ENCODE results near the gene MIPEP.
"Not testable (repeated sequence)": the region's sequence is repeated elsewhere in the genome, so short reads cannot be mapped to it uniquely, and the experiment has no call there.

Gene MIPEP

DNA sequence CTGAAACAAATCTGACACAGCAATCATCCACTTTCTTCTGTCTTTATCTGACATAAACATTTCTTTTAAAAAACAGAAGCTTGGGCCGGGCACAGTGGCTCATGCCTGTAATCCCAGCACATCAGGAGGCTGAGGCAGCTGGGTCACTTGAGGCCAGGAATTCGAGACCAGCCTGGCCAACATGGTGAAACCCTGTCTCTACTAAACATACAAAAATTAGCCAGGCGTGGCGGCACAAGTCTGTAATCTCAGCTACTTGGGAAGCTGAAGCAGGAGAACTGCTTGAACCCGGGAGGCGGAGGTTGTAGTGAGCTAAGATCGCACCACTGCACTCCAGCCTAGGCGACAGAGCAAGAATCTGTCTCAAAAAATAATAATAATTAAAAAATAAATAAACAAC lies 127.4 kb downstream of the MIPEP start:
- not testable (repeated sequence) for H3K27ac Mint-ChIP-seq; H3K4me1 Mint-ChIP-seq (ENCODE audit: low read depth); H3K36me3 Mint-ChIP-seq (ENCODE audit: low read depth); H3K4me3 Mint-ChIP-seq; H3K27me3 Mint-ChIP-seq (ENCODE audit: low read depth); H3K9me3 Mint-ChIP-seq; DNase-seq (ENCODE audit: low spot score)

DNA sequence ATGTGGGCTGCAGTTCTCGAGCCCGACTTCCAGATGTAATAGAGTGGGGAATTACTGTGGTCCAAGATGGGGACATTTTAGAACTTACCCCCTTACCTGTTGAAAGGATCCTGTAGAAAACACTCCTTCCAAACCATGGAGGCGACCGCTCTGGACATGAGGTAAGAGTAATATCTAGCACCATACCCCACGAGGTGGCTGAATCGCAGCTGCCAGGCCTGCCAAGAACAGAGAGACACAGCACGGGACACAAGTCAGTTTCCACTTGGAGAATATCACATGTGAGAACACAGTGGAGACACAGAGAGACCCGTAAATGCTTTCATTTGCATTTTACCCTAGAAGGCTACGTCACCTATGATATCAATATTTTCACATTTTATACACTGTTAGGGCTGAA lies 129.2 kb downstream of the MIPEP start:
- Mint-ChIP-seq H3K4me1 (ENCODE audit: low read depth) (no peaks in the 10 kb centered on the region), H3K36me3 (ENCODE audit: low read depth) (no peaks in the 10 kb centered on the region), H3K27ac (no peak overlapping the region)

DNA sequence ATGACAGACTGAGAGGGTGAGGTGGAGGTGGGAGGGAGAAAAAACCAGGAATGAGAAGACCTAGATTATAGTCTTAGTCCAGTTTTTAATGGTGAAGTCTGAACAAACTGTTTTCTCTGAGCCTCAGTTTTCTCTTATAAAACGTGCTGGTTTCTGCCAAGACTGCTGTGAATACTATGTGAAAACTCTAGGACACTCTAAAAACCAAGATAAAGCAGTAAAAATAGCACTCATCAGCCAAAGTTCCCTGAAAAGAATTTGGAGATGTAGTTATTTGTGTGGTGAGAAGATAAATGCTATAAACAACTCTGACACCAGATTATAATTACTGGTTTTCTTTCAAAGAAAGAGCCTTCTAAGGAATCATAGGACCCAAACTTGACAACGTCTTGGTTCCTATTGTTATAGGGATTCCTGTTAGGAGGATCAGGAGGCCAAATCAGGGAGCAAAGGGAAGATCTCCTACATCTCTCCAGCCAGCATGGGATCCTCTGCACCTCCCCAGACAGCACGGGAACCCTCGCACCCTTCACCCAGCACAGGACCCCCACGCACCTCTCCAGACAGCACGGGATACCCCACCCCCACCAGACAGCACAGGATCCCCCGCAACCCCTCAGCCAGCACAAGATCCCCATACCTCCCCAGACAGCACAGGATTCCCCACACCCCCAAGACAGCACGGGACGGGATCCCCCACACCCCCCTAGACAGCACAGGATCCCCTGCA lies 130.2 kb downstream of the MIPEP start:
- no peaks in the 10 kb centered on the region for H3K9me3 Mint-ChIP-seq
- H3K36me3 Mint-ChIP-seq (ENCODE audit: low read depth): no peaks in the 10 kb centered on the region
- DNase-seq (ENCODE audit: low spot score): no peak
- peaks cover 5% of the 10 kb centered on the region for H3K4me1 Mint-ChIP-seq (ENCODE audit: low read depth)
- H3K27ac Mint-ChIP-seq: no peak overlapping the region
- peaks cover 4% of the 10 kb centered on the region for H3K27me3 Mint-ChIP-seq (ENCODE audit: low read depth)
- no peak overlapping the region for H3K4me3 Mint-ChIP-seq

More for the DNA sequence above, 129.2 kb downstream of the MIPEP start:
- Mint-ChIP-seq H3K4me3 (no peak overlapping the region), H3K9me3 (no peaks in the 10 kb centered on the region), H3K27me3 (ENCODE audit: low read depth) (peaks cover under 1% of the 10 kb centered on the region)
- no peak for DNase-seq (ENCODE audit: low spot score)

DNA sequence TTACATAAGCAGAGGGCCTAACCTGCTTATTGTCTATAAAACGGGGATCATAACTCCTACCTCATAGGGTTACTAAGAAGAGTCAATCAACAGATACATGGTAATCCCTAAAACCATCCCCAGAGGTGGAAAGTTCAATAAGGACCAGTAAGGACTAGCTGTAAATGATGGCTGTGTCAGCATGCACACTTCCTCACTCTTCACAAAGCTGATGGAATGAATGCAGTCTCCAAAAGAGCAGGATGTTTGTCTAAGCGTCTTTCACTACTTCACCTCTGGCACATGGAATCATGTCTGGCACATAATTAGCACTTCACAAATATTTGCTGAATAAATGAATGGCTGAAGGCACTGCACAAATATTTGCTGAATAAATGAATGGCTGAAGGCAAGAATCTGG lies 134.2 kb downstream of the MIPEP start:
- peaks cover 31% of the 10 kb centered on the region for H3K4me1 Mint-ChIP-seq (ENCODE audit: low read depth)
- no peak overlapping the region for H3K4me3 Mint-ChIP-seq
- H3K27ac Mint-ChIP-seq: no peak overlapping the region
- H3K36me3 Mint-ChIP-seq (ENCODE audit: low read depth): peaks cover 3% of the 10 kb centered on the region
- DNase-seq (ENCODE audit: low spot score): no peak
- no peaks in the 10 kb centered on the region for H3K9me3 Mint-ChIP-seq
- H3K27me3 Mint-ChIP-seq (ENCODE audit: low read depth): peaks cover 4% of the 10 kb centered on the region

DNA sequence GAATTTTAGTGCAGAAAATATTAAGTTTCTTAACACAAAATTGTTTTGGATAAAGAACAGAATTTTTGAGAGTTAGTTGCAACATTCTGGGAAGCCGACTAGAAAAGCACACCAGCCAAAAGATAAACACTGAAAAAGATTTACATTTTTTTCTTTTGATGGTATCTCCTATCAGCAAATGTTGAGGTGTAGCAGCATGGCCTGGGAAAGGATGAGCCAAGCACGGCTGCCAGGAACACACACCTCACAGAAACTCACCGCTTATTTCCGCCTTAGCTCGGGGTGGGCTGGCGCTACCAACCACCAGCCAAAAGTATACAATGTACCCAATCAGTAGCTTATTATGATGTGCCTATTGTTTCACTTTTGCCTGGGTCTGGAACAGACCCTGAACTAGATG lies 134.7 kb downstream of the MIPEP start:
- Mint-ChIP-seq H3K36me3 (ENCODE audit: low read depth) (peaks cover 3% of the 10 kb centered on the region), H3K27ac (no peak overlapping the region), H3K9me3 (no peaks in the 10 kb centered on the region), H3K4me1 (ENCODE audit: low read depth) (peaks cover 31% of the 10 kb centered on the region), H3K27me3 (ENCODE audit: low read depth) (peaks cover 4% of the 10 kb centered on the region), H3K4me3 (no peak overlapping the region)
- no peak for DNase-seq (ENCODE audit: low spot score)

DNA sequence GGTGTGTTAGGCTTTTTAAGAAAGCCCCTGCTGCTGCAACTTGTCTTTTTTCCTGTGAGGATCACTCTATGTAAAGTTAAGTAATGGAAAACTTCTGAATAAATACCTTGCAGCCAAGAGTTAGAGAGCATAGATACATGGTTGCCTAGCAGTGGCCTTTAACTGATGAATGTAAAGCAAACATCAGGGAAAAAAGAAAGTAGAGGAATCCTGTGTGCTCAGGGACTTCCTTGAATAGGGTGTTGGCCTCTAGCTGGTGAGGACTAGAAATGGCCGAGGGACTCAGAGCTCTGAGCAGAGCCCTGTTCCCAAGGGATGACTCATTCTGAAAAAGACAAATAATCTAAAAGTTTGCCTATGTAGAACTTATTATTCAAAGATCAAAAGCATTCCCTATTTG lies 135.7 kb downstream of the MIPEP start:
- Mint-ChIP-seq H3K4me1 (ENCODE audit: low read depth) (peaks cover 31% of the 10 kb centered on the region), H3K27me3 (ENCODE audit: low read depth) (peaks cover 4% of the 10 kb centered on the region), H3K36me3 (ENCODE audit: low read depth) (peaks cover 3% of the 10 kb centered on the region), H3K4me3 (no peak overlapping the region), H3K27ac (no peak overlapping the region), H3K9me3 (no peaks in the 10 kb centered on the region)
- no peak for DNase-seq (ENCODE audit: low spot score)

DNA sequence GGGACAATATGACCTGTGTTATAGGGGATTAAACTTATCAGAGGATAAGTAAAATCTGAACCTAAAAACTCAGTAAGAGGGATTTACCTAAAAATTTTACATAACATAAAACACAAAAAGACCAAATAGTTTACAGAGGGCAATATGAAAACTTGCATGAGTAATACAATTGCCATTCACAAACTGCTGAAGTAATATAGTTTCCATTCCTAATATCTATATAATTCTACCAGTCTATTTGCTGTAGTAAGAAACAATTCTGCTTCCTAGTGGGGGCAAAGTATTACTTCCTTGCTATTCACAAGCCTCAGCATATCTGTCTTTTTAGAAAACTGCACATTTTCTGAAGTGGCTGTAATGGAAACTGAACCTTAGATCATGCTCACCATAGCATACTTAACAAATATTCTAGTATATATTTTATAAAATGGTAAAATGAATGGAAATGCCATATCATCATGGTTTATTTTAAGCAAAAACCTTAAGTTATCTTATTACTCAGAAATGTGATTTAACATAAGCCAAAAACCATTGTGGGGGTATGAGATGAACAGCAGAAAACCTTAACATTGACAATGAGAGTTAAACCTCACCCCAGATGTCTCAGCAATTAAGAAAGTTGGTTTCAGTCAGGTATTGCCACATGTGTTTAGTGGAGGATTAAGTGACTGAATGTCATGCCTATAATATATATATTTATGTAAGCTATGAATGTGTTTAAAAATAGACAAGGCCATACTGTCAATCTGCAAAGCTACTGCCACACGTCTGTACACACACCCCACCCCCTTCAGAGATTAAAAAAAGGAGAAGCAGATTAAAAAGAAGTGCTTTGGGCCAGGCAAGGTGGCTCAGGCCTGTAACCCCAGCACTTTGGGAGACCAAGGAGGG lies 136.8 kb downstream of the MIPEP start:
- peaks cover 3% of the 10 kb centered on the region for H3K36me3 Mint-ChIP-seq (ENCODE audit: low read depth)
- H3K27me3 Mint-ChIP-seq (ENCODE audit: low read depth): peaks cover 7% of the 10 kb centered on the region

DNA sequence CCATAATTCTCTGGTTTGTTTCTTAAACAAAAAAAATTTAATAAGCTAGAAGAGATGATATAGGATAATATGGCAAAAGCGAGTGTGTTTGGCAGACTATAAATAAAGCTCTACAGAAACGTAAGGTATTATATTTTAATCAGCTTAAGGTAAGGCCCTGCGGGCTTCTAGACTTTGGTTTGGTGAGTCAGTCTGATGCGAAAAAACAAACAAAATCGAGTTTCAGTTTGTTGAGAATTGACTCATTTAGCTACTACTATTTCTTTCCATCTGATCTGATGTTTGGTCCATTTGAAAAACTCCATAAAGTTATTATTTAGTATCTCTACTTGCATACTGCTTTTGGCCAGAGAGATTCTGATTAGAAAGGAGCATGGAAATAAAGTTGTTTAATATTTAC lies 138.0 kb downstream of the MIPEP start:
- H3K36me3 Mint-ChIP-seq (ENCODE audit: low read depth): peaks cover 4% of the 10 kb centered on the region
- peaks cover 12% of the 10 kb centered on the region for H3K27me3 Mint-ChIP-seq (ENCODE audit: low read depth)
- no peaks in the 10 kb centered on the region for H3K9me3 Mint-ChIP-seq
- H3K27ac Mint-ChIP-seq: peak overlapping the region; percentile 38
- peaks cover 31% of the 10 kb centered on the region for H3K4me1 Mint-ChIP-seq (ENCODE audit: low read depth)
- peak overlapping the region; percentile 47 for H3K4me3 Mint-ChIP-seq
- no peak for DNase-seq (ENCODE audit: low spot score)

More for the DNA sequence above, 136.8 kb downstream of the MIPEP start:
- no peak overlapping the region for H3K27ac Mint-ChIP-seq
- H3K4me3 Mint-ChIP-seq: no peak overlapping the region
- H3K4me1 Mint-ChIP-seq (ENCODE audit: low read depth): peaks cover 31% of the 10 kb centered on the region
- no peak for DNase-seq (ENCODE audit: low spot score)
- H3K9me3 Mint-ChIP-seq: no peaks in the 10 kb centered on the region

DNA sequence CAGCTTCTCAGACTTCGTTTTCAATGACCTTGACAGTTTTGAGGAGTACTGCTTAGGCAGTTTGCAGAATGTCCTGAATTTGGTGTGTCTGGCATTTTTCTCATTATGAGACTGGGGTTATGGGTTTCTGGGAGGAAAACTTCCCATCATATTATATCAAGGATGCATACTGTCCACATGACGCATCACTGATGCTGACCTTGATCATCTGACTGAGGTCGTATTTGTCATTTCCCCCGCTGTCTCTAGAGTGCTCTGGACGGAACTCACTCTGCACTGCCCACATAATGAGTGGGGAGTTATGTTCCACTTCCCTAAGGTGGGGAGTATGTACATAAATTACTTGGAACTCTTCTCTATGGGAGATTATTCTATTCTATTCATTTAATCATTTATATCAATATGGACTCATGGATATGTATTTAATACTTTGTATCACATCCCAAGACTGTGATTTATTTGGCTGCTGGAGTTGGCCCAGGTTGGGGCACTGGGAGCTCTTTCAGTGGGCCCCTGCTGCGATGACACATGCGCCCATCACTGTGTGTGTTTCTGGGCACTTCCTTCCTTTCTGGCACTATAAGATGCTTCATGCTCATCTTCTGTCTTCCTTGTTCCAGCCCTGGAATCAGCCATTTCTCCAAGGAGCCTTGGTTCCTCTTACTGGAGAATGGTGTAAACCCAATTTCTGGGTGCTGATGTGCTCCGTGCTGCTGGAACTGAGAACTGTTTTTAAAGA lies 138.6 kb downstream of the MIPEP start:
- H3K36me3 Mint-ChIP-seq (ENCODE audit: low read depth): peaks cover 4% of the 10 kb centered on the region
- H3K4me3 Mint-ChIP-seq: peak overlapping the region; percentile 47
- H3K27ac Mint-ChIP-seq: no peak overlapping the region
- no peaks in the 10 kb centered on the region for H3K9me3 Mint-ChIP-seq
- DNase-seq (ENCODE audit: low spot score): no peak
- peaks cover 13% of the 10 kb centered on the region for H3K27me3 Mint-ChIP-seq (ENCODE audit: low read depth)
- H3K4me1 Mint-ChIP-seq (ENCODE audit: low read depth): peaks cover 31% of the 10 kb centered on the region

DNA sequence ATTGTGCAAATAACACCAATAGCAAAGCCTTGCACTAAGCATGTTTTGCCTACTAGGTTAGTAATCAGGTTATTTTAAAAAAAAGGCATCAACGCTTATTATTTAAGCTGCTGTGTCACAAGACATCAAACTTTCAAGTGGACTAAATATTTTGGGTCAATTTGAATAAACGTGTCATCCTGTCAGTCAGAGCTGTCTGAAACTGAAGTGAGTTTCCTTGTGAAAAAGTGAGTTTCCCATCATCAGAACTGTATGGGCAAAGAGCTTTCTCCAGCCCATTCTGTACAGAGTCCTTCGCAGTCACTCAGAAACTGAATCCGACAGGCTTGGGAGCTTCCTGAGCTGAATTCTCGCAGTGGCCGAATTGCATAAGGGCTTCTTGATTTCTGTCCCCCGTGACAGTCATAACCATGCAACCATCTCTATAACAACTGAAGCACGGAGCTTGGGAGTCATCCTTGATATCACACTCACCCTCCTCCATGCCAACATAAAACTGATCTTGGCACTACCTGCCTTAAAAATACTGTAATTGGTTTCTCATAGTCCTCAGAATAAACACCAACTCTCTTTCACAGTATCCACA lies 139.8 kb downstream of the MIPEP start:
- Mint-ChIP-seq H3K27me3 (ENCODE audit: low read depth) (peaks cover 12% of the 10 kb centered on the region), H3K36me3 (ENCODE audit: low read depth) (peaks cover 4% of the 10 kb centered on the region), H3K4me3 (no peak overlapping the region), H3K9me3 (no peaks in the 10 kb centered on the region), H3K4me1 (ENCODE audit: low read depth) (peaks cover 34% of the 10 kb centered on the region), H3K27ac (no peak overlapping the region)
- no peak for DNase-seq (ENCODE audit: low spot score)

DNA sequence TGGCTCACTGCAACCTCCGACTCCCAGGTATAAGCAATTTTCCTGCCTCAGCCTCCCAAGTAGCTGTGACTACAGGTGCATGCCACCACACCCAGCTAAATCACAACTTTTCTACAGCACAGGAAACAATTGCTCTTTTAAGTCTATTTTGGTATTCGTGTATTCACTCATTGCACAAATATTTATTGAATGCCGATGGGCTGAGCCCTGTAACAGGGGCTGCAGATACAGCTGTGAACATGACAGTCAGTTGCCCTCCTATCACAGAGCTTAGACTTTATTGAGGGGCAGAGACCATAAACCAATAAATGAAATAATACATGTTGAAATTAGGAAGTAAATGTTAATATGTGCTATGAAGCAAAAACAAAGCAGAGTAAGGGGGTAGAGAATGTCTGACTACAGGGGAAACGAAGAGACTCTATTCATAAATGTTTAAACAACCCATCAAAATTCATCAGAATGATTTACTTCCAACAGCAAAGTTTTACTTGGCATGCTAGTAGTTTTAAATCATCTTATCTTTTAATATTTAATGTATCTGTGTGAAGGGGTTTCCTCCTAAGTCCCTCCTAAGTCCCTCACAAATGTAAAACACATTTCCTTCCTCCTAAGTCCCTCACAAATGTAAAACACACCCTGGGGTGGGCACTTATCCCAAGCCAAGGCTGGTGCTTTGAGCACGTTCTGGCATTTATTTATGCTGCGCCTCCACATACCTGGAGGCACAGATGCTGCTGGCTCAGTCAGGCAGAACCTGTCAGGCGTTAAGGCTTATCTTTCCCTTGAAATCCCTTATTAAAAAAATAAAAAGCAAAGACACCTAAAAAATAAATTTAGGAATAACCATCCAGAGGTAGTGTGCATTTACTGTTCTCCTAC lies 140.8 kb downstream of the MIPEP start:
- H3K4me3 Mint-ChIP-seq: no peak overlapping the region
- no peak for DNase-seq (ENCODE audit: low spot score)
- no peak overlapping the region for H3K27ac Mint-ChIP-seq
- peaks cover 4% of the 10 kb centered on the region for H3K36me3 Mint-ChIP-seq (ENCODE audit: low read depth)
- H3K27me3 Mint-ChIP-seq (ENCODE audit: low read depth): peaks cover 12% of the 10 kb centered on the region
- no peaks in the 10 kb centered on the region for H3K9me3 Mint-ChIP-seq
- H3K4me1 Mint-ChIP-seq (ENCODE audit: low read depth): peaks cover 37% of the 10 kb centered on the region

DNA sequence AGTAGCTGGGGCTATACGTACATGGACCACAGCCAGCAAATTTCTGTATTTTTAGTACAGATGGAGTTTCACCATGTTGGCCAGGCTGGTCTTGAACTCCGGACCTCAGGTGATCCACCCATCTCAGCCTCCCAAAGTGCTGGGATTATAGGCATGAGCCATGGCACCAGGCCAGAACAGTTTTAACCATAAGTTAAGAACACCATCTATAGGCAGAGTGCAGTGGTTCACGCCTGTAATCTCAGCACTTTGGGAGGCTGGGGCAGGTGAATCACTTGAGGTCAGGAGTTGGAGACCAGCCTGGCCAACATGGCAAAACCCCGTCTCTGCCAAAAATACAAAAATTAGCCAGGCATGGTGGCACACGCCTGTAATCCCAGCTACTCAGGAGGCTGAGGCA lies 143.1 kb downstream of the MIPEP start:
- not testable (repeated sequence) for DNase-seq (ENCODE audit: low spot score); H3K27ac Mint-ChIP-seq; H3K4me3 Mint-ChIP-seq; H3K36me3 Mint-ChIP-seq (ENCODE audit: low read depth); H3K9me3 Mint-ChIP-seq
- Mint-ChIP-seq H3K4me1 (ENCODE audit: low read depth) (peaks cover 37% of the 10 kb centered on the region), H3K27me3 (ENCODE audit: low read depth) (peaks cover 12% of the 10 kb centered on the region)

DNA sequence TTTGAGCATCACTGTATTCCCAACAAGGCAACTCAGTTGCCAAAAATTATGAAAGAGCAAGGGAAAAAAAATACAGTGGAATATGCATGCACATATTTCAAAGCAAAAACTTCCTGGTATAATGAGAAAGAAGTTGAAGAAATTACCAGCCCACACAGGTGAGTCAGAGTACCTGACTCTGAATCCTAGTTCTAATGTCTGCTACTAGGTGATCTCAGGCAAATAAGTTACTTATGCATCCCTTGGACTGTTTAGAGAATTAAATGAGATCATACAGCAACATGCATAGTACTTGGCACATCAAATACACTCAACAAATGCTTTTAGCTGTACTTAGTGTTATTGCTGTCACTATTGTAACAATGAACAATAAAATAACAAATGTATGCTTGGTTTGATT lies 144.9 kb downstream of the MIPEP start:
- Mint-ChIP-seq H3K36me3 (ENCODE audit: low read depth) (peaks cover 2% of the 10 kb centered on the region), H3K4me1 (ENCODE audit: low read depth) (peaks cover 36% of the 10 kb centered on the region), H3K27ac (no peak overlapping the region), H3K9me3 (no peaks in the 10 kb centered on the region), H3K4me3 (peak overlapping the region; percentile 50), H3K27me3 (ENCODE audit: low read depth) (peaks cover 15% of the 10 kb centered on the region)
- no peak for DNase-seq (ENCODE audit: low spot score)
